Esophagus squamous epithelium (tissue), 4 donors: ENCODE measurements around the gene REC8.

Experiments
- POLR2A ChIP-seq, 4 donors: fragments of 450-650 bp; IDR thresholded peaks; one replicate each; pipeline ENCODE4 v1.6.1; 2017; ENCODE audit warnings: antibody characterized with exemption in 4 of 4, mild to moderate bottlenecking in 4 of 4, moderate library complexity in 3 of 4
- TF ChIP-seq, protein P1 (sequence below), 6 experiments: fragments of 450-650 bp in 4 of 6; fragments of 200-600 bp in 2 of 6; sonication (generic) in 2 of 6; IDR thresholded peaks; one replicate each; pipeline ENCODE4 v1.5.1; 2016 to 2019; ENCODE audit warnings: antibody characterized with exemption in 6 of 6, mild to moderate bottlenecking in 4 of 6, moderate library complexity in 4 of 6

DNA sequence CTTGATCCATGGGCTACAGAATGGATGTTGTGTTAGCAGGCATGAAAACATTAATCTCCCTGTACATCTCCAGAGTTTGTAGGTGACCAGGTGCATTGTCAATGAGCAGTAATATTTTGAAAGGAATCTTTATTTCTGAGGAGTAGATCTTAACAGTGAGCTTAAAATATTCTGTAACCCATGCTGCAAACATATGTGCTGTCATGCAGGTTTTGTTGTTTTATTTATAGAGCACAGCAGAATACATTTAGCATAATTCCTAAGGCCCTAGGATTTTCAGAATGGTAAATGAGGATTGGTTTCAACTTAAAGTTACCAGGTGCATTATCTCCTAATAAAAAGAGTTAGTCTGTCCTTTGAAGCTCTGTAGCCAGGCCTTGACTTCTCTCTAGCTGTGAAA lies 44.9 kb upstream of the REC8 start:
- TF ChIP-seq POLR2A (IDR thresholded peaks at IDR 0.05), result no peak
- TF ChIP-seq, protein P1, sequence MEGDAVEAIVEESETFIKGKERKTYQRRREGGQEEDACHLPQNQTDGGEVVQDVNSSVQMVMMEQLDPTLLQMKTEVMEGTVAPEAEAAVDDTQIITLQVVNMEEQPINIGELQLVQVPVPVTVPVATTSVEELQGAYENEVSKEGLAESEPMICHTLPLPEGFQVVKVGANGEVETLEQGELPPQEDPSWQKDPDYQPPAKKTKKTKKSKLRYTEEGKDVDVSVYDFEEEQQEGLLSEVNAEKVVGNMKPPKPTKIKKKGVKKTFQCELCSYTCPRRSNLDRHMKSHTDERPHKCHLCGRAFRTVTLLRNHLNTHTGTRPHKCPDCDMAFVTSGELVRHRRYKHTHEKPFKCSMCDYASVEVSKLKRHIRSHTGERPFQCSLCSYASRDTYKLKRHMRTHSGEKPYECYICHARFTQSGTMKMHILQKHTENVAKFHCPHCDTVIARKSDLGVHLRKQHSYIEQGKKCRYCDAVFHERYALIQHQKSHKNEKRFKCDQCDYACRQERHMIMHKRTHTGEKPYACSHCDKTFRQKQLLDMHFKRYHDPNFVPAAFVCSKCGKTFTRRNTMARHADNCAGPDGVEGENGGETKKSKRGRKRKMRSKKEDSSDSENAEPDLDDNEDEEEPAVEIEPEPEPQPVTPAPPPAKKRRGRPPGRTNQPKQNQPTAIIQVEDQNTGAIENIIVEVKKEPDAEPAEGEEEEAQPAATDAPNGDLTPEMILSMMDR (IDR thresholded peaks at IDR 0.05), result no peak
